Stimulated activated naive CD4-positive, alpha-beta T cell treated with Interleukin-2 at 50 U/mL for 16 hours (primary cell): ENCODE measurements around the gene VSTM2L.

ENCODE experiments used
- DNase-seq: peaks from one replicate; lab custom pipeline; 2025; lab: John Stamatoyannopoulos, UW

Gene VSTM2L

GRCh38 chr20:37969949-37970855 lies 67.3 kb downstream of the VSTM2L start:
- no peak for DNase-seq

GRCh38 chr20:37970856-37971245 lies 67.9 kb downstream of the VSTM2L start:
- DNase-seq = no peak

- DNase-seq = no peak
Observed at GRCh38 chr20:37971561-37972127, 68.7 kb downstream of the VSTM2L start.

- no peak for DNase-seq
Observed at GRCh38 chr20:37972256-37973058, 69.5 kb downstream of the VSTM2L start.

GRCh38 chr20:37973059-37973910 lies 70.4 kb downstream of the VSTM2L start:
- DNase-seq = no peak

- DNase-seq = no peak
Observed at GRCh38 chr20:37976887-37977286, 74.0 kb downstream of the VSTM2L start.

- DNase-seq = no peak
Observed at GRCh38 chr20:37977338-37977737, 74.4 kb downstream of the VSTM2L start.

- DNase-seq = no peak
Observed at GRCh38 chr20:37977786-37978185, 74.9 kb downstream of the VSTM2L start.

- no peak for DNase-seq
Observed at GRCh38 chr20:37979021-37979985, 76.4 kb downstream of the VSTM2L start.

- no peak for DNase-seq
Observed at GRCh38 chr20:37980383-37980782, 77.5 kb downstream of the VSTM2L start.

- no peak for DNase-seq
Observed at GRCh38 chr20:37980876-37981275, 77.9 kb downstream of the VSTM2L start.

GRCh38 chr20:37981568-37981967 lies 78.6 kb downstream of the VSTM2L start:
- no peak for DNase-seq

GRCh38 chr20:37983286-37983685 lies 80.4 kb downstream of the VSTM2L start:
- no peak for DNase-seq

- no peak for DNase-seq
Observed at GRCh38 chr20:37984018-37984785, 81.3 kb downstream of the VSTM2L start.

- DNase-seq = no peak
Observed at GRCh38 chr20:37986044-37986858, 83.3 kb downstream of the VSTM2L start.

GRCh38 chr20:37986873-37987601 lies 84.1 kb downstream of the VSTM2L start:
- DNase-seq = no peak

GRCh38 chr20:37987602-37988290 lies 84.8 kb downstream of the VSTM2L start:
- no peak for DNase-seq
